ENCODE results near the gene AHI1. TPM values are rescaled to one million over a fixed set of nuclear protein-coding genes. Genes with fewer than 3 reads are reported as not detected.

Gene AHI1
- total RNA-seq, 1 donor from 2014 or later = 14.2 TPM

- no peaks in the 10 kb centered on the region for H3K4me1 Mint-ChIP-seq (ENCODE audit: low read depth, unreplicated experiment)
- peaks cover 3% of the 10 kb centered on the region for H3K36me3 ChIP-seq (ENCODE audit: insufficient read depth, low read length)
- no peak overlapping the region for H3K9ac ChIP-seq (ENCODE audit: low read length)
- no peaks in the 10 kb centered on the region for H3K4me1 ChIP-seq (ENCODE audit: insufficient read depth, low read length)
- no peaks in the 10 kb centered on the region for H3K27me3 ChIP-seq (ENCODE audit: insufficient read depth, low read length)
- no peak overlapping the region for H3K4me2 ChIP-seq (ENCODE audit: low read length)
- no peak overlapping the region for H3K4me3 Mint-ChIP-seq (ENCODE audit: unreplicated experiment)
- FAIRE-seq (peak; percentile 67), DNase-seq (ENCODE audit: low read depth) (peak; percentile 14)
- TF ChIP-seq CTCF (IDR thresholded peaks at IDR 0.05; ENCODE audit: insufficient read depth, low read depth, low read length) (peak; percentile 76), EZH2 (IDR thresholded peaks at IDR 0.05; ENCODE audit: insufficient read depth, low read length) (no peak)
- H4K20me1 ChIP-seq (ENCODE audit: insufficient read depth, low read length) = no peaks in the 10 kb centered on the region
- peaks cover 2% of the 10 kb centered on the region for H3K36me3 Mint-ChIP-seq (ENCODE audit: low read depth, unreplicated experiment)
- no peaks in the 10 kb centered on the region for H3K27me3 Mint-ChIP-seq (ENCODE audit: low read depth, unreplicated experiment)
- H3K9me3 ChIP-seq (ENCODE audit: insufficient read depth, low read depth, low read length) = no peaks in the 10 kb centered on the region
- no peaks in the 10 kb centered on the region for H3K9me3 Mint-ChIP-seq (ENCODE audit: unreplicated experiment)
- H3K4me3 ChIP-seq (ENCODE audit: insufficient read depth, low read depth, low read length) = no peak overlapping the region
- no peak overlapping the region for H3K27ac Mint-ChIP-seq (ENCODE audit: unreplicated experiment)
- no peak overlapping the region for H2AFZ ChIP-seq (ENCODE audit: low read depth, low read length)
- H3K27ac ChIP-seq (ENCODE audit: low read depth, low read length) = no peak overlapping the region
- H3K79me2 ChIP-seq (ENCODE audit: insufficient read depth, low read length) = no peaks in the 10 kb centered on the region
Observed at GRCh38 chr6:135451617-135452190, 45.8 kb downstream of the AHI1 start.

DNA sequence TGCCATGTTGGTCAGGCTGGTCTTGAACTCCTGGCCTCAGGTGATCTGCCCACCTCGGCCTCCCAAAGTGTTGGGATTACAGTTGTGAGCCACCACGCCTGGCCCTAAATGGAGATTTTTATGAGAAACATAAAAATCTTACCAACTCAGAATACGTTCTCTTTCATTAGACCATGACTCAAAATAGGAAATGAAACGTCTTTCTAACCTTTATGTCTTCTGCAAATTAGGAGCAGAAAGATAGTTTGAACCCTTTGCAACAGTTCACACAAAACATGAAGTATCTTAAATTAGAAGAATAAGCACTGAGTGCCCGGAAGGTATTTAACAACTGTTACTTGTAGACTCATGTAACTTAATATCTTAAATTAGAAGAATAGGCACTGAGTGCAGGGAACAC, 48.3 kb downstream of the AHI1 start:
- no peaks in the 10 kb centered on the region for H3K27me3 Mint-ChIP-seq (ENCODE audit: low read depth, unreplicated experiment)
- no peaks in the 10 kb centered on the region for H3K4me1 Mint-ChIP-seq (ENCODE audit: low read depth, unreplicated experiment)
- FAIRE-seq = no peak
- no peak overlapping the region for H3K4me3 Mint-ChIP-seq (ENCODE audit: unreplicated experiment)
- no peak for DNase-seq (ENCODE audit: low read depth)
- Histone ChIP-seq H3K4me3 (ENCODE audit: insufficient read depth, low read depth, low read length) (no peak overlapping the region), H3K79me2 (ENCODE audit: insufficient read depth, low read length) (no peaks in the 10 kb centered on the region), H3K9me3 (ENCODE audit: insufficient read depth, low read depth, low read length) (no peaks in the 10 kb centered on the region), H3K27ac (ENCODE audit: low read depth, low read length) (no peak overlapping the region), H3K4me1 (ENCODE audit: insufficient read depth, low read length) (no peaks in the 10 kb centered on the region), H3K9ac (ENCODE audit: low read length) (no peak overlapping the region), H2AFZ (ENCODE audit: low read depth, low read length) (no peak overlapping the region), H3K36me3 (ENCODE audit: insufficient read depth, low read length) (peaks cover 10% of the 10 kb centered on the region), H3K4me2 (ENCODE audit: low read length) (no peak overlapping the region), H4K20me1 (ENCODE audit: insufficient read depth, low read length) (no peaks in the 10 kb centered on the region), H3K27me3 (ENCODE audit: insufficient read depth, low read length) (no peaks in the 10 kb centered on the region)
- no peaks in the 10 kb centered on the region for H3K9me3 Mint-ChIP-seq (ENCODE audit: unreplicated experiment)
- TF ChIP-seq EZH2 (IDR thresholded peaks at IDR 0.05; ENCODE audit: insufficient read depth, low read length) (no peak), CTCF (IDR thresholded peaks at IDR 0.05; ENCODE audit: insufficient read depth, low read depth, low read length) (no peak)
- H3K36me3 Mint-ChIP-seq (ENCODE audit: low read depth, unreplicated experiment) = peaks cover 5% of the 10 kb centered on the region
- no peak overlapping the region for H3K27ac Mint-ChIP-seq (ENCODE audit: unreplicated experiment)

DNA sequence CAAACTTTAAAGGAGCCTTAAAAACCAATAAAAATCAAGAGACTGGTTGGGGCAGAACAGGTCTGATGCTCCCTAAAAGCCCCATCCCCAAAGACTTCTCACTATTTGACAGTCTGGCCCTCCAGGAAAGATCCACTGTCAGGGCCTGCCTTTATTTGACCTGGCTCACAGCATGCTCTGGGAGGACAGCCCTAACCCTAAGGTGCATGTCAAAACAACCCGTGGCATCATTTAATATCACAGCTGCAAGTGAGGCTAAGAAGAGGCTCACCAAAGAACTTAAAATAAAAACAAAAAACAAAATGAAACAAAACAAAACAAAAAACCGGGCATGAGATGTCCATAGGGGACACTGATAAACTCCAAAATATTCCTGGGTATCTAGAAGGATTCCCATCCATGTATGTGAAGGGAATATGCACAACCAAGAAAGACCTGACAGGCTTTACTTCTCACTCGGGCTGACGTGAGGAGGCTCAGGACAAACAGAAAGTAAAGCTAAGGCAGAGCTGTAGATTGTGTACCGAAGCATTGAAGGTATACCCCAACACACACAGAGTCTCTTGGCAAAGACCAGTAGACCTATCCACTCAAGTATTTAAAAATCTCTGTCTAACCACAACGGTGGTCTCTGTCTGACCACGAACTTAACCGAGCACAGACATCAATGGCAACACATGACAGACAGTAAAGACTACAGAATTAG, 57.3 kb downstream of the AHI1 start:
- no peak overlapping the region for H3K27ac Mint-ChIP-seq (ENCODE audit: unreplicated experiment)
- H3K4me3 Mint-ChIP-seq (ENCODE audit: unreplicated experiment) = no peak overlapping the region
- Histone ChIP-seq H4K20me1 (ENCODE audit: insufficient read depth, low read length) (peaks cover 5% of the 10 kb centered on the region), H3K36me3 (ENCODE audit: insufficient read depth, low read length) (peaks cover 8% of the 10 kb centered on the region), H2AFZ (ENCODE audit: low read depth, low read length) (no peak overlapping the region), H3K27me3 (ENCODE audit: insufficient read depth, low read length) (no peaks in the 10 kb centered on the region), H3K27ac (ENCODE audit: low read depth, low read length) (no peak overlapping the region), H3K4me2 (ENCODE audit: low read length) (peak overlapping the region; percentile 37), H3K4me1 (ENCODE audit: insufficient read depth, low read length) (peaks cover 4% of the 10 kb centered on the region), H3K79me2 (ENCODE audit: insufficient read depth, low read length) (no peaks in the 10 kb centered on the region), H3K4me3 (ENCODE audit: insufficient read depth, low read depth, low read length) (no peak overlapping the region), H3K9ac (ENCODE audit: low read length) (no peak overlapping the region), H3K9me3 (ENCODE audit: insufficient read depth, low read depth, low read length) (no peaks in the 10 kb centered on the region)
- no peak for FAIRE-seq
- H3K4me1 Mint-ChIP-seq (ENCODE audit: low read depth, unreplicated experiment) = peaks cover 7% of the 10 kb centered on the region
- no peaks in the 10 kb centered on the region for H3K9me3 Mint-ChIP-seq (ENCODE audit: unreplicated experiment)
- TF ChIP-seq CTCF (IDR thresholded peaks at IDR 0.05; ENCODE audit: insufficient read depth, low read depth, low read length) (no peak), EZH2 (IDR thresholded peaks at IDR 0.05; ENCODE audit: insufficient read depth, low read length) (no peak)
- no peaks in the 10 kb centered on the region for H3K27me3 Mint-ChIP-seq (ENCODE audit: low read depth, unreplicated experiment)
- H3K36me3 Mint-ChIP-seq (ENCODE audit: low read depth, unreplicated experiment) = no peaks in the 10 kb centered on the region
- DNase-seq (ENCODE audit: low read depth) = peak; percentile 16

All from astrocyte (in vitro differentiated cells and primary cell).